ENCODE measurements around the gene WNT9A. TPM values are rescaled to one million over a fixed set of nuclear protein-coding genes. Genes with fewer than 3 reads are reported as not detected.
"Not testable (repeated sequence)": the region's sequence is repeated elsewhere in the genome, so short reads cannot be mapped to it uniquely, and the experiment has no call there.

Gene WNT9A
- total RNA-seq, 1 donor from 2014 or later, result 13.8 TPM

GRCh38 chr1:227880342-227880924 is 67.3 kb downstream of the WNT9A start:
- no peak for TF ChIP-seq CTCF (IDR thresholded peaks at IDR 0.05; ENCODE audit: partially characterized antibody, unreplicated experiment)
- Mint-ChIP-seq H3K27ac (ENCODE audit: unreplicated experiment) (no peak overlapping the region), H3K9me3 (ENCODE audit: unreplicated experiment) (peaks cover 6% of the 10 kb centered on the region), H3K36me3 (ENCODE audit: unreplicated experiment) (no peaks in the 10 kb centered on the region), H3K4me3 (ENCODE audit: unreplicated experiment) (no peak overlapping the region), H3K4me1 (ENCODE audit: low read depth, unreplicated experiment) (no peaks in the 10 kb centered on the region), H3K27me3 (ENCODE audit: unreplicated experiment) (peaks cover 3% of the 10 kb centered on the region)
- no peak for DNase-seq

- not testable (repeated sequence) for DNase-seq; H3K36me3 Mint-ChIP-seq (ENCODE audit: unreplicated experiment); H3K27me3 Mint-ChIP-seq (ENCODE audit: unreplicated experiment); H3K4me3 Mint-ChIP-seq (ENCODE audit: unreplicated experiment); H3K4me1 Mint-ChIP-seq (ENCODE audit: low read depth, unreplicated experiment); H3K27ac Mint-ChIP-seq (ENCODE audit: unreplicated experiment)
- peaks cover 11% of the 10 kb centered on the region for H3K9me3 Mint-ChIP-seq (ENCODE audit: unreplicated experiment)
These were observed 69.9 kb downstream of the WNT9A start for GRCh38 chr1:227877810-227878209.

- H3K9me3 Mint-ChIP-seq (ENCODE audit: unreplicated experiment); H3K4me1 Mint-ChIP-seq (ENCODE audit: low read depth, unreplicated experiment); H3K27ac Mint-ChIP-seq (ENCODE audit: unreplicated experiment); H3K27me3 Mint-ChIP-seq (ENCODE audit: unreplicated experiment); DNase-seq; H3K4me3 Mint-ChIP-seq (ENCODE audit: unreplicated experiment): not testable (repeated sequence)
- peaks cover 12% of the 10 kb centered on the region for H3K36me3 Mint-ChIP-seq (ENCODE audit: unreplicated experiment)
These were observed 75.8 kb downstream of the WNT9A start for GRCh38 chr1:227871892-227872291.

GRCh38 chr1:227870366-227870765 is 77.4 kb downstream of the WNT9A start:
- peaks cover 5% of the 10 kb centered on the region for H3K9me3 Mint-ChIP-seq (ENCODE audit: unreplicated experiment)
- no peak overlapping the region for H3K4me3 Mint-ChIP-seq (ENCODE audit: unreplicated experiment)
- H3K4me1 Mint-ChIP-seq (ENCODE audit: low read depth, unreplicated experiment), result no peaks in the 10 kb centered on the region
- no peak for DNase-seq
- H3K27me3 Mint-ChIP-seq (ENCODE audit: unreplicated experiment), result no peaks in the 10 kb centered on the region
- peaks cover 12% of the 10 kb centered on the region for H3K36me3 Mint-ChIP-seq (ENCODE audit: unreplicated experiment)
- no peak overlapping the region for H3K27ac Mint-ChIP-seq (ENCODE audit: unreplicated experiment)
- no peak for TF ChIP-seq CTCF (IDR thresholded peaks at IDR 0.05; ENCODE audit: partially characterized antibody, unreplicated experiment)

GRCh38 chr1:227869851-227870305 is 77.9 kb downstream of the WNT9A start:
- no peak for TF ChIP-seq CTCF (IDR thresholded peaks at IDR 0.05; ENCODE audit: partially characterized antibody, unreplicated experiment)
- no peak overlapping the region for H3K4me3 Mint-ChIP-seq (ENCODE audit: unreplicated experiment)
- no peak for DNase-seq
- H3K27me3 Mint-ChIP-seq (ENCODE audit: unreplicated experiment), result no peaks in the 10 kb centered on the region
- no peak overlapping the region for H3K27ac Mint-ChIP-seq (ENCODE audit: unreplicated experiment)
- H3K9me3 Mint-ChIP-seq (ENCODE audit: unreplicated experiment), result peaks cover 6% of the 10 kb centered on the region
- no peaks in the 10 kb centered on the region for H3K4me1 Mint-ChIP-seq (ENCODE audit: low read depth, unreplicated experiment)
- peaks cover 12% of the 10 kb centered on the region for H3K36me3 Mint-ChIP-seq (ENCODE audit: unreplicated experiment)

GRCh38 chr1:227869279-227869842 is 78.4 kb downstream of the WNT9A start:
- peaks cover 16% of the 10 kb centered on the region for H3K36me3 Mint-ChIP-seq (ENCODE audit: unreplicated experiment)
- H3K27ac Mint-ChIP-seq (ENCODE audit: unreplicated experiment), result no peak overlapping the region
- no peak for DNase-seq
- no peaks in the 10 kb centered on the region for H3K4me1 Mint-ChIP-seq (ENCODE audit: low read depth, unreplicated experiment)
- no peaks in the 10 kb centered on the region for H3K27me3 Mint-ChIP-seq (ENCODE audit: unreplicated experiment)
- no peak overlapping the region for H3K4me3 Mint-ChIP-seq (ENCODE audit: unreplicated experiment)
- H3K9me3 Mint-ChIP-seq (ENCODE audit: unreplicated experiment), result peaks cover 6% of the 10 kb centered on the region
- TF ChIP-seq CTCF (IDR thresholded peaks at IDR 0.05; ENCODE audit: partially characterized antibody, unreplicated experiment), result no peak

Measured in glutamatergic neuron (in vitro differentiated cells).